IMR-90 (cell line): ENCODE results near the gene USP47. TPM values are rescaled to one million over a fixed set of nuclear protein-coding genes. Genes with fewer than 3 reads are reported as not detected.

Experiments
- ATAC-seq: fragments of 200-7000 bp; cut with Tn5 transposase; 2 replicates; pipeline ENCODE4 v1.9.1; 2020; ENCODE audit warnings: low read depth, mild to moderate bottlenecking, moderate library complexity
- BruUV-seq: library from RNA; stranded (reverse); fragments of 400-500 nt; replicated peaks from 2 replicates; lab custom pipeline; 2021; lab: Mats Ljungman, UMichigan
- CTCF ChIA-PET: fragments of 300-600 bp; formaldehyde crosslinking; extraction: SDS; loops from one replicate; lab custom pipeline; 2021; ENCODE audit warnings: antibody characterized with exemption; lab: Yijun Ruan, JAX
- POLR2A ChIA-PET: fragments of 300-600 bp; sonication (Branson Sonifier 250); formaldehyde crosslinking; loops from one replicate; lab custom pipeline; 2022; ENCODE audit warnings: antibody characterized with exemption; ENCODE audit not compliant: unreplicated experiment; lab: Charles Lee
- DNase-seq: peaks from one replicate; pipeline ENCODE4 v3.0.0; 2013
- H2AFZ ChIP-seq: replicated peaks from 2 replicates; pipeline ENCODE3; 2013; ENCODE audit warnings: low read length, mild to moderate bottlenecking; ENCODE audit not compliant: poor library complexity
- H2AK5ac ChIP-seq: 2 replicates; pipeline ENCODE4 v1.6.1; 2013; ENCODE audit warnings: low read depth, low read length, inconsistent platforms
- H2AK9ac ChIP-seq: replicated peaks from 2 replicates; pipeline ENCODE3; 2013; ENCODE audit warnings: mild to moderate bottlenecking, low read depth, low read length, moderate library complexity; ENCODE audit not compliant: poor library complexity
- H2BK120ac ChIP-seq: 2 replicates; pipeline ENCODE4 v1.6.1; 2013; ENCODE audit warnings: low read depth, low read length, inconsistent platforms
- H2BK15ac ChIP-seq: 3 replicates; pipeline ENCODE4 v1.6.1; 2013; ENCODE audit warnings: low read depth, low read length, inconsistent platforms
- H2BK20ac ChIP-seq: 2 replicates; pipeline ENCODE4 v1.6.1; 2013; ENCODE audit warnings: low read depth, mild to moderate bottlenecking, inconsistent platforms, low read length, moderate library complexity
- H2BK5ac ChIP-seq: 2 replicates; pipeline ENCODE4 v1.6.1; 2013; ENCODE audit warnings: mild to moderate bottlenecking, low read depth, low read length, inconsistent platforms; ENCODE audit not compliant: poor library complexity, severe bottlenecking
- H3K14ac ChIP-seq: replicated peaks from 2 replicates; pipeline ENCODE4 v1.6.1; 2013; ENCODE audit warnings: low read depth, low read length, inconsistent platforms
- H3K18ac ChIP-seq: 2 replicates; pipeline ENCODE4 v1.6.1; 2013; ENCODE audit warnings: low read depth, low read length, control low read depth
- H3K23ac ChIP-seq: 2 replicates; pipeline ENCODE4 v1.6.1; 2013; ENCODE audit warnings: low read depth, low read length, inconsistent platforms
- H3K27ac ChIP-seq: 2 replicates; pipeline ENCODE4 v1.5.1; 2013; ENCODE audit warnings: mild to moderate bottlenecking, control low read depth, low read length; ENCODE audit not compliant: insufficient read depth
- H3K27me3 ChIP-seq: 2 replicates; pipeline ENCODE4 v1.6.1; 2013; ENCODE audit warnings: low read length; ENCODE audit not compliant: control insufficient read depth, insufficient read depth
- H3K36me3 ChIP-seq: 2 replicates; pipeline ENCODE4 v1.6.1; 2013; ENCODE audit warnings: low read length, mixed read lengths; ENCODE audit not compliant: control insufficient read depth, insufficient read depth
- H3K4ac ChIP-seq: 2 replicates; pipeline ENCODE4 v1.6.1; 2013; ENCODE audit warnings: low read depth, low read length, inconsistent platforms
- H3K4me1 ChIP-seq: 2 replicates; pipeline ENCODE4 v1.6.1; 2013; ENCODE audit warnings: low read length, mixed read lengths; ENCODE audit not compliant: control insufficient read depth, insufficient read depth
- H3K4me2 ChIP-seq: 2 replicates; pipeline ENCODE4 v1.6.1; 2013; ENCODE audit warnings: low read depth, mild to moderate bottlenecking, control low read depth, low read length, moderate library complexity
- H3K4me3 ChIP-seq: 2 replicates; pipeline ENCODE4 v1.5.1; 2013; ENCODE audit warnings: low read depth, mild to moderate bottlenecking, control low read depth, low read length, moderate library complexity; ENCODE audit not compliant: insufficient read depth
- H3K56ac ChIP-seq: 2 replicates; pipeline ENCODE4 v1.6.1; 2013; ENCODE audit warnings: low read length, inconsistent platforms; ENCODE audit not compliant: insufficient read depth; ENCODE audit errors: extremely low read depth
- H3K79me1 ChIP-seq, 2 experiments: 2 replicates each; pipeline ENCODE4 v1.6.1; 2013; ENCODE audit warnings: low read length in 2 of 2, inconsistent platforms in 1 of 2, low read depth in 1 of 2
- H3K9ac ChIP-seq: 2 replicates; pipeline ENCODE4 v1.6.1; 2013; ENCODE audit warnings: low read depth, low read length, control low read depth
- H3K9me1 ChIP-seq: 2 replicates; pipeline ENCODE4 v1.6.1; 2013; ENCODE audit warnings: low read length, inconsistent platforms; ENCODE audit not compliant: insufficient read depth
- H3K9me3 ChIP-seq: 2 replicates; pipeline ENCODE4 v1.6.1; 2013; ENCODE audit warnings: low read length; ENCODE audit not compliant: control insufficient read depth, insufficient read depth
- H4K20me1 ChIP-seq: 2 replicates; pipeline ENCODE4 v1.6.1; 2013; ENCODE audit warnings: low read length, inconsistent platforms; ENCODE audit not compliant: insufficient read depth
- H4K5ac ChIP-seq: 2 replicates; pipeline ENCODE4 v1.6.1; 2013; ENCODE audit warnings: mild to moderate bottlenecking, low read depth, low read length, control low read depth
- H4K8ac ChIP-seq, 2 experiments: 2 replicates each; pipeline ENCODE4 v1.6.1; 2013; ENCODE audit warnings: low read depth in 2 of 2, low read length in 2 of 2, control low read depth in 1 of 2, inconsistent platforms in 1 of 2
- H4K91ac ChIP-seq: 2 replicates; pipeline ENCODE4 v1.6.1; 2013; ENCODE audit warnings: low read depth, low read length, inconsistent platforms; ENCODE audit not compliant: insufficient read depth
- CHD1 ChIP-seq: IDR thresholded peaks from 2 replicates; pipeline ENCODE4 v1.6.1; 2012; ENCODE audit warnings: low read depth, low read length, improper control_type of control experiment
- FOS ChIP-seq: fragments of 150-350 bp; IDR thresholded peaks from 2 replicates; pipeline ENCODE4 v1.6.1; 2016; ENCODE audit warnings: low read depth, low read length
- MAZ ChIP-seq: IDR thresholded peaks from 2 replicates; pipeline ENCODE4 v1.6.1; 2012; ENCODE audit warnings: low read depth, mild to moderate bottlenecking, low read length, improper control_type of control experiment, moderate library complexity, borderline replicate concordance
- NFE2L2 ChIP-seq: fragments of 150-350 bp; IDR thresholded peaks from 2 replicates; pipeline ENCODE4 v1.6.1; 2016; ENCODE audit warnings: low read depth, mild to moderate bottlenecking, low read length
- SMC3 ChIP-seq: fragments of 150-350 bp; IDR thresholded peaks from 2 replicates; pipeline ENCODE4 v1.6.1; 2016; ENCODE audit warnings: low read depth, mild to moderate bottlenecking, antibody characterized with exemption, low read length, moderate library complexity
- WGBS, 2 experiments: methylation state at CpG; one replicate each; pipeline versions ENCODE4 v1.1.5 to v1.1.7; 2013; ENCODE audit warnings: missing lambda C conversion rate in 2 of 2; ENCODE audit not compliant: insufficient read length in 1 of 2; ENCODE audit errors: extremely low coverage in 2 of 2; 5-methylcytosine and 5-hydroxymethylcytosine counted together
- dilution Hi-C: fragments of 300-500 bp; cut with HindIII; formaldehyde crosslinking; loops from one replicate; pipeline ENCODE4 v1.14.3; 2018; ENCODE audit warnings: low sequenced_read_pairs; ENCODE audit not compliant: unreplicated experiment
- in situ Hi-C: fragments of 300-500 bp; cut with MboI; formaldehyde crosslinking; loops from 3 replicates; pipeline ENCODE4 v1.14.3; 2019; ENCODE audit warnings: low sequenced_read_pairs, inconsistent platforms, mixed read lengths
- intact Hi-C: fragments of 100-400 bp; cut with micrococcal nuclease; formaldehyde crosslinking; loops from 2 replicates; pipeline ENCODE4 v1.10.0; 2022
- polyA plus RNA-seq, 3 experiments: library from polyadenylated mRNA; depleted of rRNA; stranded (reverse); fragments of >200 nt; gene quantifications; 2 replicates each; pipeline ENCODE4 v1.2.3, GENCODE V29; 2012; ENCODE audit warnings: low replicate concordance in 1 of 3
- total RNA-seq: library from RNA; depleted of rRNA; stranded (reverse); fragments of >200 nt; gene quantifications from 2 replicates; pipeline ENCODE4 v1.2.3, GENCODE V29; 2012
- TF ChIP-seq, protein P1 (sequence below): fragments of 150-350 bp; IDR thresholded peaks from 2 replicates; pipeline ENCODE4 v1.6.1; 2016; ENCODE audit warnings: low read depth, mild to moderate bottlenecking, low read length, moderate library complexity, borderline replicate concordance
- TF ChIP-seq, protein P2 (sequence below): fragments of 150-350 bp; IDR thresholded peaks from 2 replicates; pipeline ENCODE4 v1.6.1; 2017; ENCODE audit warnings: mild to moderate bottlenecking, antibody characterized with exemption, low read length, low read depth

Gene USP47
- total and polyA plus RNA-seq, 2 of the 4 experiments (the other 2 are of a cell fraction) = 15.0 to 110 TPM

DNA sequence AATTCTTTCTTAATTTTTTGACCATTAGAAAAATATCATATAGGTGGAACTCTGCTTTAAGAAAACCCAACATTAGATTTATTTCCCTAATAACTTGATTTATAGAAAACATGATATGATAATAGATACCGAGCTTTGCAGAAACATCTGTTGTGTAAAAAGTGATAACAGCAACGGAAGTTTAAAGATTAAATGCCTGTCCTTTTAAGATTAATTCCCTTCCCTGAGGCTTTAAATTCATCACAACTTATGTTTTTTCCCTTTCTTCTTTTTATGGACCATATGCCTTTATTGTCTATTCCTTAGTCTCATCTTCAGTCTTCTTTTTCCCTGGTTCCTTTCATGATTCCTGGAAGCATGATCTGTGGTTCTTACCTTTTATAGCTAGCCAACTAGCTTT lies 1.9 kb downstream of the USP47 start:
- no peak overlapping the region for H4K91ac ChIP-seq
- 0 out of 2 replicates have a peak overlapping the region, but pooled peaks have one; percentile 17 for H3K27ac ChIP-seq
- dilution Hi-C loops = no loop called here
- H2AFZ ChIP-seq = no peak overlapping the region
- no peak overlapping the region for H2BK15ac ChIP-seq
- peak overlapping the region; percentile 91 for H3K4me2 ChIP-seq
- no peaks in the 10 kb centered on the region for H3K27me3 ChIP-seq
- no peak overlapping the region for H4K5ac ChIP-seq
- H4K8ac ChIP-seq = no peak overlapping the region
- ChIA-PET POLR2A (interaction anchor here (0.5 kb wide), 1 partner anchor 25 kb away, joined by 6 read pairs; no protein-coding TSS in a partner anchor), CTCF (interaction anchor here (0.8 to 1.4 kb wide), 2 partner anchors 26 to 45 kb away, joined by 3 to 6 read pairs; no protein-coding TSS in a partner anchor)
- no peak for ATAC-seq
- peaks cover 4% of the 10 kb centered on the region; the same call in 1 of the 2 replicates for H3K4me1 ChIP-seq
- H3K36me3 ChIP-seq = no peaks in the 10 kb centered on the region
- no TSS peak for BruUV-seq
- TF ChIP-seq SMC3 (no peak), CHD1 (no peak), MAZ (no peak), FOS (no peak), NFE2L2 (no peak)
- TF ChIP-seq, protein P1, sequence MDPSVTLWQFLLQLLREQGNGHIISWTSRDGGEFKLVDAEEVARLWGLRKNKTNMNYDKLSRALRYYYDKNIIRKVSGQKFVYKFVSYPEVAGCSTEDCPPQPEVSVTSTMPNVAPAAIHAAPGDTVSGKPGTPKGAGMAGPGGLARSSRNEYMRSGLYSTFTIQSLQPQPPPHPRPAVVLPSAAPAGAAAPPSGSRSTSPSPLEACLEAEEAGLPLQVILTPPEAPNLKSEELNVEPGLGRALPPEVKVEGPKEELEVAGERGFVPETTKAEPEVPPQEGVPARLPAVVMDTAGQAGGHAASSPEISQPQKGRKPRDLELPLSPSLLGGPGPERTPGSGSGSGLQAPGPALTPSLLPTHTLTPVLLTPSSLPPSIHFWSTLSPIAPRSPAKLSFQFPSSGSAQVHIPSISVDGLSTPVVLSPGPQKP = no peak
- TF ChIP-seq, protein P2, sequence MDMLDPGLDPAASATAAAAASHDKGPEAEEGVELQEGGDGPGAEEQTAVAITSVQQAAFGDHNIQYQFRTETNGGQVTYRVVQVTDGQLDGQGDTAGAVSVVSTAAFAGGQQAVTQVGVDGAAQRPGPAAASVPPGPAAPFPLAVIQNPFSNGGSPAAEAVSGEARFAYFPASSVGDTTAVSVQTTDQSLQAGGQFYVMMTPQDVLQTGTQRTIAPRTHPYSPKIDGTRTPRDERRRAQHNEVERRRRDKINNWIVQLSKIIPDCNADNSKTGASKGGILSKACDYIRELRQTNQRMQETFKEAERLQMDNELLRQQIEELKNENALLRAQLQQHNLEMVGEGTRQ = no peak
- intact Hi-C loops = loop anchor here (5.0 kb wide), 1 partner anchor 64 kb away; no protein-coding TSS in a partner anchor
- no peaks in the 10 kb centered on the region for H3K9me3 ChIP-seq
- H2AK9ac ChIP-seq = no peak overlapping the region
- no peak overlapping the region for H3K4ac ChIP-seq
- H2BK20ac ChIP-seq = no peak overlapping the region
- no peak overlapping the region; the same call in 1 of the 2 replicates for H3K56ac ChIP-seq
- H3K9ac ChIP-seq = peak overlapping the region; percentile 53; the same call in 1 of the 2 replicates
- no peak overlapping the region for H2BK120ac ChIP-seq
- peak overlapping the region; percentile 91 for H2BK5ac ChIP-seq
- no peak overlapping the region for H3K18ac ChIP-seq
- peak overlapping the region; percentile 75; the same call in 1 of the 2 replicates for H3K23ac ChIP-seq
- no CpG with 5 or more reads among the region's 2 CpGs for WGBS, 2 experiments
- peak overlapping the region; percentile 98 for H3K4me3 ChIP-seq
- H3K79me1 ChIP-seq = peaks cover 0 to 31% of the 10 kb centered on the region in 2 experiments; a peak in 2 of 4 replicates
- H3K9me1 ChIP-seq = peaks cover 6% of the 10 kb centered on the region
- in situ Hi-C loops = no loop called here
- H3K14ac ChIP-seq = no peak overlapping the region
- H2AK5ac ChIP-seq = no peak overlapping the region
- peaks cover 46% of the 10 kb centered on the region for H4K20me1 ChIP-seq
- DNase-seq = no peak
